HepG2 (cell line): ENCODE data around the gene MT1G. TPM values are rescaled to one million over a fixed set of nuclear protein-coding genes. Genes with fewer than 3 reads are reported as not detected.

Experiments used
- AGO2 ChIP-seq: fragments of 200-400 bp; formaldehyde crosslinking; optimal IDR thresholded peaks from 2 replicates; pipeline ENCODE3; 2017; ENCODE audit warnings: mild to moderate bottlenecking, low read depth, low read length, moderate library complexity
- HOXA9 ChIP-seq: sonication (generic); formaldehyde crosslinking; IDR thresholded peaks from 2 replicates; pipeline ENCODE4 v1.8.1; 2022; ENCODE audit warnings: missing genetic modification reagents, mild to moderate bottlenecking, moderate library complexity, borderline replicate concordance
- NAIF1 ChIP-seq: sonication (generic); formaldehyde crosslinking; IDR thresholded peaks from 2 replicates; pipeline ENCODE4 v1.5.0; 2020; ENCODE audit warnings: mild to moderate bottlenecking, missing genetic modification reagents, borderline replicate concordance
- RELA ChIP-seq: sonication (generic); formaldehyde crosslinking; IDR thresholded peaks from 2 replicates; pipeline ENCODE4 v1.4.0; 2020; ENCODE audit warnings: missing genetic modification reagents
- RNF2 ChIP-seq: fragments of 450-650 bp; conservative IDR thresholded peaks from 2 replicates; pipeline ENCODE4 v1.6.1; 2016; ENCODE audit warnings: low read depth
- SAP130 ChIP-seq: IDR thresholded peaks from 2 replicates; pipeline ENCODE4 v1.6.1; 2016; ENCODE audit warnings: low read depth
- SKI ChIP-seq: fragments of 450-650 bp; IDR thresholded peaks from one replicate; pipeline ENCODE4 v1.6.1; 2018; ENCODE audit warnings: mild to moderate bottlenecking; ENCODE audit not compliant: partially characterized antibody
- SRF ChIP-seq: IDR thresholded peaks from 2 replicates; pipeline ENCODE4 v1.6.1; 2011; ENCODE audit warnings: mild to moderate bottlenecking, low read depth, low read length, moderate library complexity
- TBP ChIP-seq: sonication (generic); formaldehyde crosslinking; IDR thresholded peaks from 2 replicates; pipeline ENCODE4 v1.5.0; 2020; ENCODE audit warnings: missing genetic modification reagents
- ZEB1 ChIP-seq: IDR thresholded peaks from 2 replicates; pipeline ENCODE4 v1.6.1; 2012; ENCODE audit warnings: mild to moderate bottlenecking, low read depth, inconsistent platforms; ENCODE audit not compliant: insufficient replicate concordance
- ZFP36L2 ChIP-seq: sonication (generic); formaldehyde crosslinking; IDR thresholded peaks from 2 replicates; pipeline ENCODE4 v1.4.0; 2020; ENCODE audit warnings: missing genetic modification reagents
- ZFP90 ChIP-seq: sonication (generic); formaldehyde crosslinking; IDR thresholded peaks from 2 replicates; pipeline ENCODE4 v1.8.0; 2022; ENCODE audit warnings: missing genetic modification reagents, mild to moderate bottlenecking, inconsistent platforms, borderline replicate concordance
- ZMYM3 ChIP-seq: sonication (generic); formaldehyde crosslinking; IDR thresholded peaks from 2 replicates; pipeline ENCODE4 v1.5.1; 2020; ENCODE audit warnings: mild to moderate bottlenecking, missing genetic modification reagents
- ZNF207 ChIP-seq: fragments of 450-650 bp; IDR thresholded peaks from 2 replicates; pipeline ENCODE4 v1.6.1; 2016; ENCODE audit warnings: antibody characterized with exemption, borderline replicate concordance
- ZNF451 ChIP-seq: sonication (generic); formaldehyde crosslinking; IDR thresholded peaks from 2 replicates; pipeline ENCODE4 v1.5.0; 2020; ENCODE audit warnings: mild to moderate bottlenecking, missing genetic modification reagents
- ZNF615 ChIP-seq: sonication (generic); formaldehyde crosslinking; IDR thresholded peaks from 2 replicates; pipeline ENCODE4 v1.5.0; 2020; ENCODE audit warnings: mild to moderate bottlenecking, missing genetic modification reagents, borderline replicate concordance
- ZNF709 ChIP-seq: sonication (generic); formaldehyde crosslinking; IDR thresholded peaks from 2 replicates; pipeline ENCODE4 v1.5.0; 2020; ENCODE audit warnings: mild to moderate bottlenecking, missing genetic modification reagents
- ZNF83 ChIP-seq: sonication (generic); formaldehyde crosslinking; IDR thresholded peaks from 2 replicates; pipeline ENCODE4 v1.4.0; 2020; ENCODE audit warnings: missing genetic modification reagents, mild to moderate bottlenecking, borderline replicate concordance
- ZSCAN31 ChIP-seq: sonication (generic); formaldehyde crosslinking; IDR thresholded peaks from 2 replicates; pipeline ENCODE4 v1.5.0; 2020; ENCODE audit warnings: low read depth, mild to moderate bottlenecking, missing genetic modification reagents
- polyA plus RNA-seq, 8 experiments: library from polyadenylated mRNA; depleted of rRNA in 3 of 8; stranded (reverse) in 7 of 8; unstranded in 1 of 8; fragments of >200 nt; fragmentation: Illumina TruSeq in 4 of 8; extraction: Trizol in 4 of 8; gene quantifications; 2 replicates each; pipeline versions ENCODE4 v1.2.1 to v1.2.3, GENCODE V29; 2011 to 2016; ENCODE audit warnings: low read depth in 4 of 8, missing spikeins in 1 of 8, mixed read lengths in 1 of 8; ENCODE audit not compliant: insufficient read depth in 1 of 8
- total RNA-seq, 5 experiments: library from RNA; depleted of rRNA; stranded (reverse); fragments of >200 nt; fragmentation: Illumina TruSeq; extraction: Trizol; gene quantifications; 2 replicates each; pipeline ENCODE4 v1.2.3, GENCODE V29; 2016; ENCODE audit warnings: low read depth in 1 of 5
- TF ChIP-seq, protein P1 (sequence below): sonication (generic); formaldehyde crosslinking; conservative IDR thresholded peaks from 2 replicates; pipeline ENCODE4 v1.4.0; 2020; ENCODE audit warnings: missing genetic modification reagents
- TF ChIP-seq, protein P2 (sequence below): sonication (generic); formaldehyde crosslinking; IDR thresholded peaks from 2 replicates; pipeline ENCODE4 v1.5.1; 2020; ENCODE audit warnings: mild to moderate bottlenecking, moderate library complexity, missing genetic modification reagents
- TF ChIP-seq, protein P3 (sequence below): sonication (generic); formaldehyde crosslinking; IDR thresholded peaks from 2 replicates; pipeline ENCODE4 v1.5.0; 2020; ENCODE audit warnings: mild to moderate bottlenecking, missing genetic modification reagents
- TF ChIP-seq, protein P4 (sequence below): sonication (generic); formaldehyde crosslinking; IDR thresholded peaks from 2 replicates; pipeline ENCODE4 v1.9.0; 2021; ENCODE audit warnings: missing genetic modification reagents, borderline replicate concordance

Gene MT1G
- total and polyA plus RNA-seq, 2 of the 13 experiments (the other 11 are each of a cell fraction or from before 2014, with no cell fraction given) = 3.6 to 377 TPM

DNA sequence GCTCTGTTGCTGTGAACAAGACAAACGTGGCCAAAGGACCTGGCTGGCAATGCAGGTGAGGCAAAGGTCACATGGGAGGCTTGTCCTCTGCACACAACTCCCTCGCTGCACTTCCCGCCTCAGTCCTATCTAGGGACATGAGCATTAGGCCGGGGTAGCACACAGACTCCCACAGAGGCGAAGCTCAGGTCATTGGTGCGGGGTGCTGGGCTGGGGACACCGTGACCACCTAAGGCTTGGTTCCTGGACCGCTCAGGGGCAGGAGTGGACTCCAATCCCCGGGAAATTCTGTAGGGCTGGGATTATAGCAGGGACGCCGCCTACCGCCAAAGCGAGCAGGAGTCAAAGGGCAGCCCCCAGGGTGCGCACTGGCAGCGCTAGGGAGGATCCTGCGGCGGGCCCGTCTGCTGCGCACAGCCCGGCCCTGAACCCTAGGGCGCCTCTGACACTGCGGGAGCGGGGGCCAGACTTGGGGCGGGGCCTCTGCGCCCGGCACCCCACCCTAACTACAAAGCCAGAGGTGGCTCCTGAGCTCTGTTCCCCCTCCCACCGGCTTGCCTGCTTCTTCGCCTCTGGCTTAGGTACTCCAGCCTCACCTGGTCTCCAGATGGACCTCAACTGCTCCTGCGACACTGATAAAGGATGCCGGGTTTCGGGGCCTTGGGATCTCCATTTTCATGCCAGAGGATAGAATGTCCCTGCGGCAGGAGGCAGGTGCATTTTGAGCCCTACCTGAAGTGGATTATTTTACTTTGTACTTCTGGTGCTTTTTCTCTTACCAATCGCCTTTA lies 20.0 kb downstream of the MT1G start (continued):
- no peak for TF ChIP-seq HOXA9
- TF ChIP-seq ZSCAN31 = peak; percentile 70; the same call in 1 of the 2 replicates
- TF ChIP-seq, protein P1, sequence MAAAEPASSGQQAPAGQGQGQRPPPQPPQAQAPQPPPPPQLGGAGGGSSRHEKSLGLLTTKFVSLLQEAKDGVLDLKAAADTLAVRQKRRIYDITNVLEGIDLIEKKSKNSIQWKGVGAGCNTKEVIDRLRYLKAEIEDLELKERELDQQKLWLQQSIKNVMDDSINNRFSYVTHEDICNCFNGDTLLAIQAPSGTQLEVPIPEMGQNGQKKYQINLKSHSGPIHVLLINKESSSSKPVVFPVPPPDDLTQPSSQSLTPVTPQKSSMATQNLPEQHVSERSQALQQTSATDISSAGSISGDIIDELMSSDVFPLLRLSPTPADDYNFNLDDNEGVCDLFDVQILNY (CRISPR knock-in tag) = 0 out of 2 replicates have a peak, but pooled peaks have one; percentile 5
- TF ChIP-seq ZFP90 (CRISPR knock-in tag) = no peak
- TF ChIP-seq ZNF451 (CRISPR knock-in tag) = no peak
- no peak for TF ChIP-seq AGO2
- TF ChIP-seq, protein P2, sequence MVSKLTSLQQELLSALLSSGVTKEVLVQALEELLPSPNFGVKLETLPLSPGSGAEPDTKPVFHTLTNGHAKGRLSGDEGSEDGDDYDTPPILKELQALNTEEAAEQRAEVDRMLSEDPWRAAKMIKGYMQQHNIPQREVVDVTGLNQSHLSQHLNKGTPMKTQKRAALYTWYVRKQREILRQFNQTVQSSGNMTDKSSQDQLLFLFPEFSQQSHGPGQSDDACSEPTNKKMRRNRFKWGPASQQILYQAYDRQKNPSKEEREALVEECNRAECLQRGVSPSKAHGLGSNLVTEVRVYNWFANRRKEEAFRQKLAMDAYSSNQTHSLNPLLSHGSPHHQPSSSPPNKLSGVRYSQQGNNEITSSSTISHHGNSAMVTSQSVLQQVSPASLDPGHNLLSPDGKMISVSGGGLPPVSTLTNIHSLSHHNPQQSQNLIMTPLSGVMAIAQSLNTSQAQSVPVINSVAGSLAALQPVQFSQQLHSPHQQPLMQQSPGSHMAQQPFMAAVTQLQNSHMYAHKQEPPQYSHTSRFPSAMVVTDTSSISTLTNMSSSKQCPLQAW = no peak
- TF ChIP-seq SRF = no peak
- no peak for TF ChIP-seq ZNF83 (CRISPR knock-in tag)
- TF ChIP-seq, protein P3, sequence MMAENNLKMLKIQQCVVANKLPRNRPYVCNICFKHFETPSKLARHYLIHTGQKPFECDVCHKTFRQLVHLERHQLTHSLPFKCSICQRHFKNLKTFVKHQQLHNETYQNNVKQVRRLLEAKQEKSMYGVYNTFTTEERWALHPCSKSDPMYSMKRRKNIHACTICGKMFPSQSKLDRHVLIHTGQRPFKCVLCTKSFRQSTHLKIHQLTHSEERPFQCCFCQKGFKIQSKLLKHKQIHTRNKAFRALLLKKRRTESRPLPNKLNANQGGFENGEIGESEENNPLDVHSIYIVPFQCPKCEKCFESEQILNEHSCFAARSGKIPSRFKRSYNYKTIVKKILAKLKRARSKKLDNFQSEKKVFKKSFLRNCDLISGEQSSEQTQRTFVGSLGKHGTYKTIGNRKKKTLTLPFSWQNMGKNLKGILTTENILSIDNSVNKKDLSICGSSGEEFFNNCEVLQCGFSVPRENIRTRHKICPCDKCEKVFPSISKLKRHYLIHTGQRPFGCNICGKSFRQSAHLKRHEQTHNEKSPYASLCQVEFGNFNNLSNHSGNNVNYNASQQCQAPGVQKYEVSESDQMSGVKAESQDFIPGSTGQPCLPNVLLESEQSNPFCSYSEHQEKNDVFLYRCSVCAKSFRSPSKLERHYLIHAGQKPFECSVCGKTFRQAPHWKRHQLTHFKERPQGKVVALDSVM (CRISPR knock-in tag) = 0 out of 2 replicates have a peak, but pooled peaks have one; percentile 26
- peak; percentile 60; the same call in 1 of the 2 replicates for TF ChIP-seq ZMYM3 (CRISPR knock-in tag)
- no peak for TF ChIP-seq RELA
- no peak for TF ChIP-seq RNF2
- no peak for TF ChIP-seq ZNF615 (CRISPR knock-in tag)
- TF ChIP-seq ZNF207 = no peak
- TF ChIP-seq TBP (CRISPR knock-in tag) = no peak
- TF ChIP-seq, protein P4, sequence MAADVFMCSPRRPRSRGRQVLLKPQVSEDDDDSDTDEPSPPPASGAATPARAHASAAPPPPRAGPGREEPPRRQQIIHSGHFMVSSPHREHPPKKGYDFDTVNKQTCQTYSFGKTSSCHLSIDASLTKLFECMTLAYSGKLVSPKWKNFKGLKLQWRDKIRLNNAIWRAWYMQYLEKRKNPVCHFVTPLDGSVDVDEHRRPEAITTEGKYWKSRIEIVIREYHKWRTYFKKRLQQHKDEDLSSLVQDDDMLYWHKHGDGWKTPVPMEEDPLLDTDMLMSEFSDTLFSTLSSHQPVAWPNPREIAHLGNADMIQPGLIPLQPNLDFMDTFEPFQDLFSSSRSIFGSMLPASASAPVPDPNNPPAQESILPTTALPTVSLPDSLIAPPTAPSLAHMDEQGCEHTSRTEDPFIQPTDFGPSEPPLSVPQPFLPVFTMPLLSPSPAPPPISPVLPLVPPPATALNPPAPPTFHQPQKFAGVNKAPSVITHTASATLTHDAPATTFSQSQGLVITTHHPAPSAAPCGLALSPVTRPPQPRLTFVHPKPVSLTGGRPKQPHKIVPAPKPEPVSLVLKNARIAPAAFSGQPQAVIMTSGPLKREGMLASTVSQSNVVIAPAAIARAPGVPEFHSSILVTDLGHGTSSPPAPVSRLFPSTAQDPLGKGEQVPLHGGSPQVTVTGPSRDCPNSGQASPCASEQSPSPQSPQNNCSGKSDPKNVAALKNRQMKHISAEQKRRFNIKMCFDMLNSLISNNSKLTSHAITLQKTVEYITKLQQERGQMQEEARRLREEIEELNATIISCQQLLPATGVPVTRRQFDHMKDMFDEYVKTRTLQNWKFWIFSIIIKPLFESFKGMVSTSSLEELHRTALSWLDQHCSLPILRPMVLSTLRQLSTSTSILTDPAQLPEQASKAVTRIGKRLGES (CRISPR knock-in tag) = no peak
- no peak for TF ChIP-seq ZFP36L2
- TF ChIP-seq SKI = no peak
- TF ChIP-seq ZEB1 = no peak
- no peak for TF ChIP-seq ZNF709 (CRISPR knock-in tag)
- TF ChIP-seq NAIF1 (CRISPR knock-in tag) = no peak
- no peak for TF ChIP-seq SAP130 (CRISPR knock-in tag)
